Activated CD8-positive, alpha-beta memory T cell treated with anti-CD3 and anti-CD28 coated beads for 1 hour (primary cell): ENCODE data around the gene ATF1.
"Not testable (repeated sequence)": the region's sequence is repeated elsewhere in the genome, so short reads cannot be mapped to it uniquely, and the experiment has no call there.

ENCODE experiments used
- DNase-seq, 2 donors: peaks; one replicate each; pipeline ENCODE4 v3.0.0-alpha.2; 2020; ENCODE audit warnings: low read depth in 1 of 2; ENCODE audit errors: extremely low read depth in 1 of 2

ATF1 gene

DNA sequence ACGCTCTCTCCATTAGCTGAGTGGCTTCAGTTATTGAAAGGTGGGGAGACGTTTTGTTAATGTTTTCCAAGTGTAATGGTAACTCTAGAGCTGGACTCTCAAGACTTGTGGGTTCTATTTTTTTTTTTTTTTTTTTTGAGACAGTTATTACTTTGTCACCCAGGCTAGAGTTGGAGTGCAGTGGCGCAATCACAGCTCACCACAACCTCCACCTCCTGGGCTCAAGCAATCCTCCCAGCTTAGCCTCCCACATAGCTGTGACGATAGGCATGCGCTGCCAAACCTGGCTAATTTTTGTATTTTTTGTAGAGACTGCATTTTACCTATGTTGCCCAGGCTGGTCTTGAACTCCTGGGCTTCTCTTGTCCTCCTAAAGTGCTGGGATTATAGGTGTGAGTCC lies 26.2 kb downstream of the ATF1 start:
- DNase-seq, result no peak

DNA sequence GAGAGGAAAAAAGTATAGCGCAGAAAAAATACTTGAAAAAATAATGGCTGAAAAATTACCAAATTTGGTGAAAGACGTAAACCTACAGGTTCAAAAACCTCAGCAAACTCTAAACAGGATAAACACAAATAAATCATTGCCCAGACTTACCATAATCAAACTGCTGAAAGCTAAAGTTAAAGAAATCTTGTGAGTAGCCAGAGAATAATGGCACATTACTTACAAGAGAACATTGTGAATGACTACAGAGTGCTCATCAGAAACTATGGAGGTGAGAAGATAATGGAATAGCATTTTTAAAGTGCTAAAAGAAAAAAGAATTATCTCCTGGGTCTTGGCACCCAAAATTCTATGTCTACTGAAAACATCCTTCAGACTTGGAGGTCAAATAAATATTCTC lies 36.0 kb downstream of the ATF1 start:
- no peak for DNase-seq

DNA sequence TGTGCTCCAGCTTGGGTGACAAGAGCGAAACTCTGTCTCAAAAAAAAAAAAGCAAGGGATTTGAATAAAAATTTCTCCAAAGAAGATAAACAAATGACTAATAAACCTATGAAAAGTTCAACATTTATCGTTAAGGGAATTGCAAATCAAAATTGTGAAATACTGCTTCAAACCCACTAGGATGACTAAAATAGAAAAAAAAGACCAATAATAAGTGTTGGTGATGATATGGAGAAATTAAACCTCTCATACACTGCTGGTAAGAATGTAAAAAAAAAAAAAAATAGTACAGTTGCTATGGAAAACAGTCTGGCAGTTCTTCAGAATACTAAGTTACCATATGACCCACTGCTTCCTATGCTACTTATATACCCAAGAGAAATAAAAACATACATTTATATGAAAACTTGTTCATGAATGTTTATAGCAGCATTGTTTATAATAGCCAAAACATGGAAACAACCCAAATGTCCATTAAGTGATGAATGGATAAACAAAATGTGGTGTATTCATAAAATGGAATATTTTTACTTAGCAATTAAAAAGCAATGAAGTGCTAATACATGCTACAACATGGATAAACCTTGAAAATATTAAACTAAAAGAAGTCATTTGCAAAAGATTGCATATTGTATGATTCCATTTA lies 39.5 kb downstream of the ATF1 start:
- no peak for DNase-seq

DNA sequence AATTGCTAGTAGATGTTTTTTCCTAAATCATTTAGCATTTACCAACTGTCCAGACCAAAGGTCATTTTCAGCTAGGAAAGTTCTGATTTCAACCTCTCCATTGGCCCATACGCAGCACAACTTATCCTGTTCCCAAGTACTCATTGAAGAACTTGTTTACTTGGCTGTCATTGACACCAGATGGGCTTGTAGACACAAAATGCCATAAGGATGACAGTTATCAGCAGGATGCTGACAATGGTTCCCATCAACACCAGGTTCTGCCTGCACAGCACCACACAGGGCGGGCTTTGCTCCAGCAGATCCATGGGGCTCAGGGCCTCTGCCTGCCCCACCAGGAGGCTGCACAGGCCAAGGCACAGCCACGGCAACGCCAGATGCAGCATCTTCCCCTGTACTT lies 42.3 kb downstream of the ATF1 start:
- no peak for DNase-seq

DNA sequence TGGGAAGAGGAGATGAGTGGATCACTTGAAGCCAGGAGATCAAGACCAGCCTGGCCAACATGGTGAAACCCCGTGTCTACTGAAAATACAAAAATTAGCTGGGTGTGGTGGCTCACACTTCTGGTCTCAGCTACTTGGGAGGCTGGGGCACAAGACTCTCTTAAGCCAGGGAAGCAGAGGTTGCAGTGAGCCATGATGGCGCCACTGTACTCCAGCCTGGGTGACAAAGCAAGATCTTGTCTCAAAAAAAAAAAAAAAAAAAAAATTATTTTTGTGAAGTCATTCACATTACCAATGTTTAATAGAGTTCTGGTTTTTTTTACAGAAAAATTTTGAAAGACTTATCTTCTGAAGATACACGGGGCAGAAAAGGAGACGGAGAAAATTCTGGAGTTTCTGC lies 45.2 kb downstream of the ATF1 start:
- not testable (repeated sequence) for DNase-seq

DNA sequence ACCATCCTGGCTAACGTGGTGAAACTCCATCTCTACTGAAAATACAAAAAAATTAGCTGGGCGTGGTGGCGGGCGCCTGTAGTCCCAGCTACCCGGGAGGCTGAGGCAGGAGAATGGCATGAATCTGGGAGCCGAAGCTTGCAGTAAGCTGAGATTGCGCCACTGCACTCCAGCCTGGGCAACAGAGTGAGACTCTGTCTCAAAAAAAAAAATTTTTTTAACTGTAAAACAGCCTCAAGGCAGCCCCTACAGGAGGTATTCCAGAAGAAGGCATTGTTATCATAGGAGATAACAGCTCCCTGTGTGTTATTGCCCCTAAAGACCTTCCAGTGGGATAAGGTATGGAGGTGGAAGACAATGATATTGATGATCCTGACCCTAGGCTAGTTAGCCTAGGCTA lies 51.0 kb downstream of the ATF1 start:
- DNase-seq, result not testable (repeated sequence)

DNA sequence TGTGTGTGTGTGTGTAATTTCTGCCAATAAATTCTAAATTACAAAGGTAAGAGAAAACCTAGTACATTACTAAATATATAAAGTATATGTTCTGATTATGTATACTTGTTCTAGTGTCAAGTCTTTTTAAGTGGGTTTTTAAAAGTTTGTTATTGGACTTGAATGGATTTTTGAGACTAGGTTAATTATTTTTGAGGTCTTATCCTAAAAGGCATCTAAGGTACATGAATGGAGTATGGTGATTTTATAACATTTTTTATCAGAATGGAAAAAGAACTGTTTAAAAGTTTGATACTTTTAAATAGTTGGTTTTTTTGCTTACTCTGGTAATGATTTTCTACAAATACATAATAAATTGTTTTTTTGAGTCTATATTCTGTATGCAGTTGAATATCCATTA lies 56.3 kb downstream of the ATF1 start:
- DNase-seq, result no peak

DNA sequence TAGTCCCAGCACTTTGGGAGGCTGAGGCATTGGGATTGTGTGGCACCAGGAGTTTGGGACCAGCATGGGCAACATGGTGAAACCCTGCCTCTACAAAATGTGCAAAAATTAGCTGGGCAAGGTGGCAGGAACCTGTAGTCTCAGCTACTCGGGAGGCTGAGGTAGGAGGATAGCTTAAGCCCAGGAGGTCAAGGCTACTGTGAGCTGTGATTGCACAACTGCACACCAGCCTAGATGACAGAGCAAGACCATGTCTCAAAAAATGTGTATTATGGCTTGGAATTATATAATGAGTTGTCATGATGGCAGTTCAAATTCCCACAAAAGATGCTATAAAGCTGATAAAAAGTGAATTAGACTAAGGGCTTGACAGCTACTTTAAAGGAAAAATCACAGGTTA lies 58.2 kb downstream of the ATF1 start:
- no peak for DNase-seq

DNA sequence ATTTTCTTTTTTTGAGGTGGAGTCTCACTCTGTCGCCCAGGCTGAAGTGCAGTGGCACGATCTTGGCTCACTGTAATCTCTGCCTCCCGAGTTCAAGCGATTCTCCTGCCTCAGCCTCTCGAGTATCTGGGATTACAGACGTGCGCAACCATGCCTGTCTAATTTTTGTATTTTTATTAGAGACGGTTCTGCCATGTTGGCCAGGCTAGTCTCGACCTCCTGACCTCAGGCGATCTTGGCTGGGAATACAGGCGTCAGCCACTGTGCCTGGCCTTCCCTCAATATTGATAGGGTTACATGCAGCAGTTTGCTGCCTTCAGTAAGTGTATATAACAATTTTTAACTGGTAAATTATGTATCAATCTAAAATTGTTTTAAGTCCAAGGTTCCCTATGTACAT lies 59.8 kb downstream of the ATF1 start:
- DNase-seq, result not testable (repeated sequence)

DNA sequence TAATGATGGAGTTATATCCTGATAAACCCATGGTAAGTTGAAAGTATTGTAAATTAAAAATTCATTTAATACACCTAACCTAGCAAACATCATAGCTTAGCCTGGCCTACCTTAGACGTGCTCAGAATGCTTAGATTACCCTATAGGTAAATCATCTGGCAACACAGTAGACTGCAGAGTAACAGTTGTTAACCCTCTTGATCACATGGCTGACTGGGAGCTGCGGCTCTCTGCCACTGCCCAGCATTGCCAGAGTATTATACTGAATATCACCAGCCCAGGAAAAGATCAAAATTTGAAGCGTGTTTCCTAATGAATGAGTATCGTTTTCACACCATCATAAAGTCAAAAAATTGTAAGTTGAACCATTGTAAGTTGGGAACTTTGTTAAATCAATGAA lies 61.0 kb downstream of the ATF1 start:
- DNase-seq, result no peak

DNA sequence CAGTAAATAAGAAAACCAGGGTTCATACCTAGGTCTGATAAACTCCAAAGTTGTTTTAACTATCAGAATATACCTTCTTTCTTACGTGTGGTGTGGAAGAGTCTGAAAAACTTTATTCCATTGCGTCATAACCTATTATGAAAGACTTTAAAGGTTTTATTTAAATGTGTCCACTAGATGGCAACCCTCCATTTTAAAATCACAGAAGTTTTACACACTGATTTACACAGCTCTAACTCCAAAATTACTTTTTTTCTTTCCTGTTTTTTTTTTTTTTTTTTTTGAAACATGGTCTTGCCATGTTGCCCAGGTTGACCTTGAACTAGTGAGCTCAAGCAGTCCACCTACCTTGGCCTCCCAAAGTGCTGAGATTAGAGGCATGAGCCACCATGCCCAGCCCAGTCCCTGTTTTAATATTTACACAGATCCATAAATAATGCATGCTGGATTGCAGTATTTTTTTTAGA lies 61.5 kb downstream of the ATF1 start:
- no peak for DNase-seq

DNA sequence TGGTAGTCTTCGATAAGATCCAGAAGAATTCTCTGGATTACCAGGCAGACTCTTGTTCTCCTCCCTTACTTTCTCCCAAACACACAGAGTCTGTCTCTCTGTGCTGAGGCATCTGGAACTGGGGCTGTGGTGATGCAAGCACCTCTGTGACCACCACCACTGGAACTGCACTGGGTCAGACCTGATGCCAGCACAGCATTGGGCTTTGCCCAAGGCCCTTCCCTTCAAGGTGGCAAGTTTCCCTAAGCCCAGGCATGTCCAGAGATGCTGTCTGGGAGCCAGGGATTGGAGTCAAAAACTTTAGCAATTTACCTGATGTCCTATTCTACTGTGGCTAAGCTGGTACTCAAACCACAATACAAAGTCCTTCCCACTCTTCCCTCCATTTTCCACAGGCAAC lies 64.2 kb downstream of the ATF1 start:
- DNase-seq, result no peak

DNA sequence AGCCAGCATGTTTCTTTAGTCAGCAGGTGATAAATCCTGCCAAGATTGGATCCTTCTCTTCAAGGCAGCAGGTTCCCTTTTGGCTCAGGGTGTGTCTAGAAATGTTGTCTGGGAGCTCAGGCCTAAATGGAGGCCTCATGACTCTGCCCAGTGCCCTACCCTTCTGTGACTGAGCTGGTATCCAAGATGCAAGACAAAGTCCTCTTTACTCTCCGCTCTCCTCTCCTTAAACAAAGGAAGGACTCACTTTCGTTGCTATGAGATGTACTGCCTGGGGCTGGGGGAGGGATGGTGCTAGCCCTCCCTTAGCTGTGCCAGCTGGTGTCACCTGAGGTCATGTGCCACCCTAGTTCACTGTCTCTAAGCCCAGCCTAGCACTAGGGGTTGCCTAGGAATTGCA lies 65.0 kb downstream of the ATF1 start:
- no peak for DNase-seq

DNA sequence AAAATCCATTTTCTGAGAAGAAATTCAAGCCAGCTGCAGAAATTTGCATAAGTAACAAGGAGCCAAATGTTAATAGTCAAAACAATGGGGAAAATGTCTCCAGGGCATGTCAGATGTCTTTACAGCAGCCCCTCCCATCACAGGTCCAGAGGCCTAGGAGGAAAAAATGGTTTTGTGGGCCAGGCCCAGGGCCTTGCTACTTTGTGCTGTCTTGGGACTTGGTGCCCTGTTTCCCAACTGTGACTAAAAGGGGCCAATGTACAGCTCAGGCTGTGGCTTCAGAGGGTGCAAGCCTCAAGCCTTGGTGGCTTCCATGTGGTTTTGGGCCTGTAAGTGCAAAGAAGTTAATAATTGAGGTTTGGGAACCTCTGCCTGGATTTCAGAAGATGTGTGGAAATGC lies 69.9 kb downstream of the ATF1 start:
- not testable (repeated sequence) for DNase-seq

DNA sequence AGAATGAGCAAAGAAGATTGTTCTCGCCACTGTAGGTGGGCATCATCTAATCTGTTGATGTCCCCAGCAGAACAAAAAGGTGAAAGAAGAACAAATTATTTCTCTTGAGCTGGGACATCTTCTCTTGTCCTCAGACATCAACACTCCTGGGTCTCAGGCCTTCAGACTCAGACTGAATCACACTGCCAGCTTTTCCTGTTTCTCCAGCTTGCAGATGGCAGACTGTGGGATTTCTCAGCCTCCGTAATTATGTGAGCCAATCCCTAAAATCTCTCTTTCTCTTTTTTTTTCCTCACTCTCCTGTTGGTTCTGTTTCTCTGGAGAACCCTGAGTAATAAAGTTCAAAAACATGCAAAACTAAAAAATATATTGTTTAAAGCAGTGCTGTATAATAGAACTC lies 75.1 kb downstream of the ATF1 start:
- DNase-seq, result no peak

DNA sequence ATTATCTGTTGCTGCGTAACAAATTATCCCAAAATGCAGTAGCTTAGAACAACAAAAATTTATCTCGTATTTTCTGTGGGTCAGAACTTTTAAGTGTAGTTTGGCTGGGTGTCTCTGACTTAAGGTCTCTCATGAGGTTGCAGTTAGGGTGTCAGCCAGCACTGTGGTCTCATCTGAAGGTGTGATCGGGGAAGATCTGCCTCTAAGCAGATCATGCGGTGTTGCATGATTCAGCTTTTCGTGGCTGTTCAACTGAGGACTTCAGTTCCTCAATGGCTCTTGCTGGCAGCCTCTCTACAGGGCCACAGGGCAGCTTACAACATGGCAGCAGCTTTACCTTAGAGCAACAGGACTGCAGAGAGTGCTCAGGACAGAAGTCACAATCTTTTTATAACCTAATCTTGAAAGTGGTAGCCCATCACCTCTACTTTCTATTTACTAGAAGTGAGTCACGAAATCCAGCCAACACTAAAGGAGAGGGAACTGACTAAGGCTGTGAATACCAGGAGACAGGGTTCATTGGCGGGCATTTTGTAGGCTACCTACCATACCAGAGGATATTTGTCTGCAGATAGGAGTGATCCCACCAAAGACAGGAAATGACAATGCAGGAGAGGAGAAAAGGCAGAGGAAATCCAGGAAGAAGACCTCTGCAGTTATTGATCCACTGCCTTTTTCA lies 77.0 kb downstream of the ATF1 start:
- no peak for DNase-seq

DNA sequence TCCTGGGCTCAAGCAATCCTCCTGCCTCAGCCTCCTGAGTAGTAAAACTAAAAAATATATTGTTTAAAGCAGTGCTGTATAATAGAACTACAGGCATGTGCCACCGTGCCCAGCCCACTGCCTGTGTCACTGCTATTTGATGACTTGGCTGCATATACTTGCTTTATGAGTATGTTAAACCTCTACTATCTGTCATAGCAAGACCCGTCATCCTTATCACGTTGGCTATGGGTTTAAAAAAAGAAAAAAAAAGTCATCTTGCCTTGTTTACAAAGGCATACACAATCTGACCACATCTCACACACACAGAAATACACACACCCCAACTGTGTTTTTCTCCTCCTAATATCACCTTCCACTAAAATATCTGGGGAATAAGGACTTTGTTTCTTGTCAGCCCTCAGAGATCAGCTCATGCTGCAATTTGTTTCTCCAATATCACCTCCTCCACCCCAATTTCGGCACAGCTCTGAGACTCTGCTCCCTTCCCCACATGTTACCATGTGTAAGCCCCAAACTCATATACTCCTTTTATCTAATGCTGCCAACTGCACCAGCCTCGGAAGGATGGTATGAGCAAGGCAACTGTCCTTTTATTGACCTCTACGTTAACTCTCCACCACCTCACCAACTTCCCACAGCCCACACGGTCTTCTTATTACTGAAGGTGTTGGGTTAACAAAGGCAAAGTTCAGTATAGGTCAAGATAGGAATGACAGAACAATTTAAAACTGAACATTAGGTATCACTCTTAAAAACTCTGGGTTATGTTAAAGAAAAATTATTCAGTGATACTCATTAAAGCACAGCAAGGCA lies 78.0 kb downstream of the ATF1 start:
- DNase-seq, result no peak

DNA sequence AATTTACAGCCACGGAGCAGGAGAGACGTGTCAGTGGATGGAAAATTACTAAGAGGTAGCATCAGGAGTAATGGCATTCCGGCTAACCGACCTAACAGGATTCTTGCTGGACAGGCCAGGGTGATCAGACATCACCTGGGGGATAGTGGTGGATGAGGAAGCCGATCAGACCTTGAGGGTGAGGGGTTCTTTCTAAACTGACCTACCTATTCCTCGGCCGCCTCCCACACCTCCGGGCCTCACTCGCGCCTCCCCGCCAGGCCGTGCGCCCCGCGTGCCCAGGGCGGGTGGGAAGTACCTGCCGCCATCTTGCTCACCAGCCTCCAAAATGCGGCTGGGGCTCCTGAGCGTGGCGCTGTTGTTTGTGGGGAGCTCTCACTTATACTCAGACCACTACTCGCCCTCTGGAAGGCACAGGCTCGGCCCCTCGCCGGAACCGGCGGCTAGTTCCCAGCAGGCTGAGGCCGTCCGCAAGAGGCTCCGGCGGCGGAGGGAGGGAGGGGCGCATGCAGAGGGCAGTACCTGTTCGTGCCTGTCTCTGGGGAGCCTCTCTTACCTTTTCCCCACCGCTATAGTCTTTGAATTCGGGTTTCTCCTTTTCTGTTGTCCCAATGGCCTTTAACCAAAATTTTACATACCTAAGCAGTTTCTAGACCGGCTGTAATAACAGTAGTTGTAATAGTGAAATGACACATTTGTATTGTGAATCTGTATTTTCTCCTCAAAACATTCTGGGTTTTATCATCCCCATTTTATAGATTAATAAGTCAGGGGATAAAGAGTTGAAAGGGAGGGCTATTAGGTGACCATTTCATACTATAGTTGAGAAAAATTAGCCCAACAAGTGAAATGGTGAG lies 79.0 kb downstream of the ATF1 start, which contains the start of gene TMPRSS12:
Gene TMPRSS12, plus strand, starts transcription at position 290 of the 857 bp plus-strand sequence. Its CDS starts 39 bp downstream, at position 329.
- DNase-seq, result no peak

DNA sequence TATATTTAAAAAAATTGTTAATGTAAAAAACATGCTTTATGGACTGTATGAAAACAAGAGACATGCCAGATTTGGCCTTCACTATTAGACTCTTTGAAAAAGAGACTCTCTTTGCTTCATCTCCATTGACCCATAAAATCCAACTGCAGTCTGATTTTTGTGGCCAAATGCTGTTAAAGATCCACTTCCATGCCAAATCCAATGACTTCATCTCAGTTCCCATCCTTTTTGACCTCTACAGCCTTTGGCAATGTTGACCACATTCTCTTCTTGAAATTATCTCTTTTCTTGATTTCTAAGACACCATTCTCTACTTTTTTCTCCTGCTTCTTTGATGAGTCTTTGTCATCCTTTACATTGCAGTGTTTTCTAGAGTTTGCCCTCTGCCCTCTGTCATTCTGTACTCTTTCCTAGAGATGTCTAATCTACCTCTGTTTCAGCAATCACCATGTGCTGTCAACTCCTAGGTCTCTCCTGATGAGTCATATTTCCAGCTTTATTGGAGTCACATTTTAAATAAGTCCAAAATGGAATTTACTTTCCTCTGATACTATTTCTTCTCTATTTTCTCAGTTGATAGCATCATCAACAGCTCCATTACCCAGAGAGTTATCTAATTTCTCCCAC lies 81.2 kb downstream of the ATF1 start:
- no peak for DNase-seq

DNA sequence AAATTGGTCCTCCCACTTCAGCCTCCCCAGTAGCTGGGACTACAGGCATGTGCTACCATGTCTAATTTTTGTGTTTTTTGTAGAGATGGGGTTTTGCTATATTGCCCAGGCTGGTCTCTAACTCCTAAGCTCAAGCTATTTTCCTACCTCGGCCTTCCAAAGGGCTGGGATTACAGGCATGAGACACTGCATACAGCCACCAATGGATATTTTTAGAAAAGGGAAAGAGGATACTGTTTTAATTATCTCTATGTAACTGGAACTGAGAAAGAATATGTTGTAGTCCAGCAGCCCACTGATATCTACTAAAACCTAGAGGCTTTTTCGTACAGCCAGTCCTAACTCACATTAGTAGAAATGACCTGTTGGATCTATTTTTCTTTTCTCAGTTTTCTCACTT lies 85.1 kb downstream of the ATF1 start:
- DNase-seq, result no peak
